Astrocyte (in vitro differentiated cells and primary cell): ENCODE data around the gene CACHD1.

ENCODE experiments used
- CTCF ChIP-seq: IDR thresholded peaks from 2 replicates; pipeline ENCODE4 v1.5.1; 2011; ENCODE audit warnings: low read depth, mild to moderate bottlenecking, inconsistent platforms, low read length, moderate library complexity; ENCODE audit not compliant: insufficient read depth
- EZH2 ChIP-seq: IDR thresholded peaks from 2 replicates; pipeline ENCODE4 v1.6.1; 2012; ENCODE audit warnings: mild to moderate bottlenecking, low read length, inconsistent platforms; ENCODE audit not compliant: insufficient read depth

- no peak for TF ChIP-seq CTCF
- no peak for TF ChIP-seq EZH2
Measured at GRCh38 chr1:64435000-64435399, 34.9 kb upstream of the CACHD1 start.
